ENCODE data around the gene ASB4. TPM values are rescaled to one million over a fixed set of nuclear protein-coding genes. Genes with fewer than 3 reads are reported as not detected.

The ASB4 gene
- total RNA-seq, 1 experiment from 2014 or later: not detected

- intact Hi-C loops (cut with micrococcal nuclease; ENCODE audit: unreplicated experiment): no loop called here
- ChIA-PET CTCF (no interaction called here), POLR2A (ENCODE audit: low non-redundant PET) (no interaction called here)
- DNase-seq (ENCODE audit: low spot score): no peak
- Histone ChIP-seq H3K4me3 (ENCODE audit: low read depth, low read length, poor library complexity, severe bottlenecking) (no peak overlapping the region), H3K36me3 (ENCODE audit: insufficient read depth, low read length, poor library complexity, severe bottlenecking) (no peaks in the 10 kb centered on the region), H3K27me3 (replicated peaks; ENCODE audit: insufficient read depth, low read depth, low read length, poor library complexity) (peaks cover 17% of the 10 kb centered on the region), H3K9me3 (ENCODE audit: low read depth, low read length, poor library complexity, severe bottlenecking) (no peaks in the 10 kb centered on the region), H3K4me1 (ENCODE audit: insufficient read depth, low read length, poor library complexity, severe bottlenecking) (no peaks in the 10 kb centered on the region), H3K27ac (ENCODE audit: low read depth, low read length, poor library complexity, severe bottlenecking) (no peak overlapping the region)
- TF ChIP-seq, protein P1, sequence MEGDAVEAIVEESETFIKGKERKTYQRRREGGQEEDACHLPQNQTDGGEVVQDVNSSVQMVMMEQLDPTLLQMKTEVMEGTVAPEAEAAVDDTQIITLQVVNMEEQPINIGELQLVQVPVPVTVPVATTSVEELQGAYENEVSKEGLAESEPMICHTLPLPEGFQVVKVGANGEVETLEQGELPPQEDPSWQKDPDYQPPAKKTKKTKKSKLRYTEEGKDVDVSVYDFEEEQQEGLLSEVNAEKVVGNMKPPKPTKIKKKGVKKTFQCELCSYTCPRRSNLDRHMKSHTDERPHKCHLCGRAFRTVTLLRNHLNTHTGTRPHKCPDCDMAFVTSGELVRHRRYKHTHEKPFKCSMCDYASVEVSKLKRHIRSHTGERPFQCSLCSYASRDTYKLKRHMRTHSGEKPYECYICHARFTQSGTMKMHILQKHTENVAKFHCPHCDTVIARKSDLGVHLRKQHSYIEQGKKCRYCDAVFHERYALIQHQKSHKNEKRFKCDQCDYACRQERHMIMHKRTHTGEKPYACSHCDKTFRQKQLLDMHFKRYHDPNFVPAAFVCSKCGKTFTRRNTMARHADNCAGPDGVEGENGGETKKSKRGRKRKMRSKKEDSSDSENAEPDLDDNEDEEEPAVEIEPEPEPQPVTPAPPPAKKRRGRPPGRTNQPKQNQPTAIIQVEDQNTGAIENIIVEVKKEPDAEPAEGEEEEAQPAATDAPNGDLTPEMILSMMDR (conservative IDR thresholded peaks at IDR 0.05; ENCODE audit: low read depth, low read length): no peak
- no peak for TF ChIP-seq EZH2 (IDR thresholded peaks at IDR 0.05; ENCODE audit: borderline replicate concordance, low read depth, low read length, poor library complexity, severe bottlenecking)
- no TSS peak for BruUV-seq (replicated peaks)
These were observed 54.6 kb downstream of the ASB4 start for GRCh38 chr7:95540366-95540765.

DNA sequence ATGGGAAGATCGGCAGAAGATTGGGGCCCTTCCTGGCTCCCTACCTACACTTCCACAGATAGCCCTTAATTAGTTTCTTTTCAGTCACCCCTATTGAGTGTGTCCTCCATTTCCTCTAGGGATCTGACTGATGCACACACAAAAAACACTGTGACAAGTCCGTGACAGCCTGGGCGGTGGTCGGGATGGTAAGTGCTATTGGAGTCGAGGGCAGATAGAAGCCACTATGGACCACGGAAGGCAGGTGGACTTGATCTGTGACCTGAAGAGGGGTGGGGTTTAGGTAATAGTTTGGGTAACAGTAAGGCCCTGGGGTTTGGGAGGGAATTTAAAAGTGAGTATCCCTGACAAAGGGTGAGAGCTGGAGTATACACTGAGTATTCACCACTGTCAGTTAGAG lies 57.6 kb downstream of the ASB4 start:
- Histone ChIP-seq H3K9me3 (ENCODE audit: low read depth, low read length, poor library complexity, severe bottlenecking) (no peaks in the 10 kb centered on the region), H3K4me3 (ENCODE audit: low read depth, low read length, poor library complexity, severe bottlenecking) (no peak overlapping the region), H3K27ac (ENCODE audit: low read depth, low read length, poor library complexity, severe bottlenecking) (no peak overlapping the region), H3K4me1 (ENCODE audit: insufficient read depth, low read length, poor library complexity, severe bottlenecking) (no peaks in the 10 kb centered on the region), H3K27me3 (replicated peaks; ENCODE audit: insufficient read depth, low read depth, low read length, poor library complexity) (peaks cover 13% of the 10 kb centered on the region), H3K36me3 (ENCODE audit: insufficient read depth, low read length, poor library complexity, severe bottlenecking) (no peaks in the 10 kb centered on the region)
- DNase-seq (ENCODE audit: low spot score): no peak
- TF ChIP-seq EZH2 (IDR thresholded peaks at IDR 0.05; ENCODE audit: borderline replicate concordance, low read depth, low read length, poor library complexity, severe bottlenecking): no peak
- TF ChIP-seq, protein P1 (conservative IDR thresholded peaks at IDR 0.05; ENCODE audit: low read depth, low read length): no peak
- POLR2A ChIA-PET (ENCODE audit: low non-redundant PET): no interaction called here
- intact Hi-C loops (cut with micrococcal nuclease; ENCODE audit: unreplicated experiment): no loop called here
- no TSS peak for BruUV-seq (replicated peaks)
- CTCF ChIA-PET: no interaction called here

GRCh38 chr7:95544171-95544570 lies 58.4 kb downstream of the ASB4 start:
- intact Hi-C loops (cut with micrococcal nuclease; ENCODE audit: unreplicated experiment): no loop called here
- Histone ChIP-seq H3K27me3 (replicated peaks; ENCODE audit: insufficient read depth, low read depth, low read length, poor library complexity) (peaks cover 13% of the 10 kb centered on the region), H3K9me3 (ENCODE audit: low read depth, low read length, poor library complexity, severe bottlenecking) (no peaks in the 10 kb centered on the region), H3K36me3 (ENCODE audit: insufficient read depth, low read length, poor library complexity, severe bottlenecking) (no peaks in the 10 kb centered on the region), H3K27ac (ENCODE audit: low read depth, low read length, poor library complexity, severe bottlenecking) (no peak overlapping the region), H3K4me3 (ENCODE audit: low read depth, low read length, poor library complexity, severe bottlenecking) (no peak overlapping the region), H3K4me1 (ENCODE audit: insufficient read depth, low read length, poor library complexity, severe bottlenecking) (no peaks in the 10 kb centered on the region)
- ChIA-PET POLR2A (ENCODE audit: low non-redundant PET) (no interaction called here), CTCF (interaction anchor here (0.6 to 1.9 kb wide), 3 partner anchors 143 to 228 kb away, joined by 6 to 13 read pairs (median 10); partner anchors contain the start of gene DYNC1I1)
- TF ChIP-seq EZH2 (IDR thresholded peaks at IDR 0.05; ENCODE audit: borderline replicate concordance, low read depth, low read length, poor library complexity, severe bottlenecking): no peak
- TF ChIP-seq, protein P1 (conservative IDR thresholded peaks at IDR 0.05; ENCODE audit: low read depth, low read length): no peak
- DNase-seq (ENCODE audit: low spot score): no peak
- BruUV-seq (replicated peaks): no TSS peak

Measured in A673 (cell line).